HEK293 (cell line): ENCODE results near the gene ZNF565.

Experiments
- CTCF ChIA-PET: fragments of 350-600 bp; formaldehyde crosslinking; extraction: SDS; loops from one replicate; lab custom pipeline; 2021; ENCODE audit warnings: antibody characterized with exemption; lab: Yijun Ruan, JAX
- POLR2A ChIA-PET: fragments of 300-600 bp; formaldehyde crosslinking; extraction: SDS; loops from one replicate; lab custom pipeline; 2020; ENCODE audit warnings: antibody characterized with exemption, inconsistent platforms; lab: Yijun Ruan, JAX
- H3K27ac ChIP-seq: fragments of 200-500 bp; sonication (Bioruptor generic); 2 replicates; pipeline ENCODE4 v1.5.1; 2014; ENCODE audit warnings: low read depth, low read length, control low read depth, inconsistent platforms; ENCODE audit errors: extremely low read depth
- H3K36me3 ChIP-seq, 2 experiments: fragments of 200-500 bp in 1 of 2; sonication (Bioruptor generic) in 1 of 2; 1 replicate in 1 of 2; 2 replicates in 1 of 2; pipeline ENCODE4 v1.5.1; 2014 to 2017; ENCODE audit warnings: inconsistent platforms in 2 of 2, low read length in 2 of 2; ENCODE audit not compliant: control insufficient read depth in 2 of 2, insufficient read depth in 1 of 2
- H3K4me1 ChIP-seq: fragments of 200-500 bp; sonication (Bioruptor generic); 2 replicates; pipeline ENCODE4 v1.5.1; 2014; ENCODE audit warnings: mild to moderate bottlenecking, low read length, inconsistent platforms; ENCODE audit not compliant: control insufficient read depth, insufficient read depth
- H3K4me3 ChIP-seq: 2 replicates; pipeline ENCODE4 v1.5.1; 2011; ENCODE audit warnings: low read depth, mild to moderate bottlenecking, control low read depth, low read length, moderate library complexity
- H3K9me3 ChIP-seq: fragments of 200-500 bp; sonication (Bioruptor generic); 2 replicates; pipeline ENCODE4 v1.5.1; 2014; ENCODE audit warnings: low read depth, low read length, inconsistent platforms; ENCODE audit not compliant: control insufficient read depth, insufficient read depth
- BCL11B ChIP-seq: fragments of 450-650 bp; formaldehyde crosslinking; IDR thresholded peaks from 2 replicates; pipeline ENCODE4 v1.5.1; 2016; ENCODE audit warnings: low read depth, missing biosample characterization, missing genetic modification characterization
- FEZF1 ChIP-seq: fragments of 450-650 bp; formaldehyde crosslinking; IDR thresholded peaks from 2 replicates; pipeline ENCODE4 v1.5.1; 2016; ENCODE audit warnings: missing biosample characterization, missing genetic modification characterization
- KLF7 ChIP-seq: fragments of 450-650 bp; formaldehyde crosslinking; IDR thresholded peaks from 2 replicates; pipeline ENCODE4 v1.5.1; 2016; ENCODE audit warnings: missing biosample characterization, missing genetic modification characterization, borderline replicate concordance
- MEIS1 ChIP-seq: sonication (generic); formaldehyde crosslinking; IDR thresholded peaks from 2 replicates; pipeline ENCODE4 v1.8.1; 2022; ENCODE audit warnings: missing genetic modification reagents, mild to moderate bottlenecking, borderline replicate concordance
- OSR2 ChIP-seq: fragments of 450-650 bp; formaldehyde crosslinking; IDR thresholded peaks from 2 replicates; pipeline ENCODE4 v1.5.1; 2016; ENCODE audit warnings: missing biosample characterization, missing genetic modification characterization
- ZFP37 ChIP-seq: fragments of 450-650 bp; formaldehyde crosslinking; IDR thresholded peaks from 2 replicates; pipeline ENCODE4 v1.5.1; 2016; ENCODE audit warnings: missing biosample characterization, missing genetic modification characterization
- ZNF146 ChIP-seq: fragments of 450-650 bp; formaldehyde crosslinking; IDR thresholded peaks from 2 replicates; pipeline ENCODE4 v1.5.1; 2016; ENCODE audit warnings: missing biosample characterization, missing genetic modification characterization
- ZNF2 ChIP-seq: fragments of 450-650 bp; formaldehyde crosslinking; IDR thresholded peaks from 2 replicates; pipeline ENCODE4 v1.5.1; 2016; ENCODE audit warnings: missing biosample characterization, missing genetic modification characterization
- ZNF324 ChIP-seq: fragments of 450-650 bp; formaldehyde crosslinking; IDR thresholded peaks from 2 replicates; pipeline ENCODE4 v1.5.1; 2016; ENCODE audit warnings: missing biosample characterization, missing genetic modification characterization
- ZNF558 ChIP-seq: fragments of 450-650 bp; formaldehyde crosslinking; IDR thresholded peaks from 2 replicates; pipeline ENCODE4 v1.5.1; 2016; ENCODE audit warnings: missing biosample characterization, missing genetic modification characterization
- ZNF560 ChIP-seq: fragments of 450-650 bp; formaldehyde crosslinking; IDR thresholded peaks from 2 replicates; pipeline ENCODE4 v1.5.1; 2017; ENCODE audit warnings: missing biosample characterization, missing genetic modification characterization, borderline replicate concordance
- ZNF701 ChIP-seq: fragments of 450-650 bp; formaldehyde crosslinking; IDR thresholded peaks from 2 replicates; pipeline ENCODE4 v1.5.1; 2016; ENCODE audit warnings: missing biosample characterization, missing genetic modification characterization
- ZNF776 ChIP-seq: fragments of 450-650 bp; formaldehyde crosslinking; IDR thresholded peaks from 2 replicates; pipeline ENCODE4 v1.5.0; 2017; ENCODE audit warnings: missing biosample characterization, missing genetic modification characterization, borderline replicate concordance
- ZSCAN16 ChIP-seq: fragments of 450-650 bp; formaldehyde crosslinking; IDR thresholded peaks from 2 replicates; pipeline ENCODE4 v1.5.1; 2016; ENCODE audit warnings: missing biosample characterization, missing genetic modification characterization
- TF ChIP-seq, protein P1 (sequence below): fragments of 450-650 bp; formaldehyde crosslinking; IDR thresholded peaks from 2 replicates; pipeline ENCODE4 v1.5.1; 2016; ENCODE audit warnings: missing biosample characterization, missing genetic modification characterization
- TF ChIP-seq, protein P2 (sequence below): fragments of 450-650 bp; formaldehyde crosslinking; IDR thresholded peaks from 2 replicates; pipeline ENCODE4 v1.5.1; 2016; ENCODE audit warnings: missing biosample characterization, missing genetic modification characterization
- TF ChIP-seq, protein P3 (sequence below): fragments of 450-650 bp; IDR thresholded peaks from 2 replicates; pipeline ENCODE4 v1.5.1; 2018; ENCODE audit warnings: missing biosample characterization, missing genetic modification characterization
- TF ChIP-seq, protein P4 (sequence below): fragments of 450-650 bp; formaldehyde crosslinking; IDR thresholded peaks from 2 replicates; pipeline ENCODE4 v1.5.1; 2016; ENCODE audit warnings: missing biosample characterization, missing genetic modification characterization
- TF ChIP-seq, protein P5 (sequence below): fragments of 450-650 bp; formaldehyde crosslinking; IDR thresholded peaks from 2 replicates; pipeline ENCODE4 v1.5.1; 2016; ENCODE audit warnings: missing biosample characterization, missing genetic modification characterization
- TF ChIP-seq, protein P6 (sequence below): fragments of 450-650 bp; formaldehyde crosslinking; IDR thresholded peaks from 2 replicates; pipeline ENCODE4 v1.5.1; 2016; ENCODE audit warnings: missing biosample characterization, missing genetic modification characterization
- TF ChIP-seq, protein P7 (sequence below): fragments of 450-650 bp; formaldehyde crosslinking; IDR thresholded peaks from 2 replicates; pipeline ENCODE4 v1.5.1; 2016; ENCODE audit warnings: missing biosample characterization, missing genetic modification characterization

Gene ZNF565

DNA sequence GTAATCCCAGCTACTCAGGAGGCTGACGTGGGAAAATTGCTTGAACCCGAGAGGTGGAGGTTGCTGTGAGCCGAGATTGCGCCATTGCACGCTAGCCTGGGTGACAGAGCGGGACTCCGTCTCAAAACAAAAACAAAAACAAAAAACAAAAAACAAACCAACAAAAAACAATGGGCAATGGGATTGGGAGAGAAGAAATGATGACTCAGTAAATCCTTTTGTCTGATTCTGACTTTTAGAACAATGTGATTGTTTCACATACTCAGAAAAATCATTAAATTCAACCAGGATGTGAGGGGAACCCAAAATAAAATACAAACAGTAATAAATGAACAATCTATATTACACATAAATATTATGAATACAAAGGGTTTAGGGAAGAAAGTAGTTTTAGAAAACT, 5.1 kb downstream of the ZNF565 start (continued):
- TF ChIP-seq, protein P1, sequence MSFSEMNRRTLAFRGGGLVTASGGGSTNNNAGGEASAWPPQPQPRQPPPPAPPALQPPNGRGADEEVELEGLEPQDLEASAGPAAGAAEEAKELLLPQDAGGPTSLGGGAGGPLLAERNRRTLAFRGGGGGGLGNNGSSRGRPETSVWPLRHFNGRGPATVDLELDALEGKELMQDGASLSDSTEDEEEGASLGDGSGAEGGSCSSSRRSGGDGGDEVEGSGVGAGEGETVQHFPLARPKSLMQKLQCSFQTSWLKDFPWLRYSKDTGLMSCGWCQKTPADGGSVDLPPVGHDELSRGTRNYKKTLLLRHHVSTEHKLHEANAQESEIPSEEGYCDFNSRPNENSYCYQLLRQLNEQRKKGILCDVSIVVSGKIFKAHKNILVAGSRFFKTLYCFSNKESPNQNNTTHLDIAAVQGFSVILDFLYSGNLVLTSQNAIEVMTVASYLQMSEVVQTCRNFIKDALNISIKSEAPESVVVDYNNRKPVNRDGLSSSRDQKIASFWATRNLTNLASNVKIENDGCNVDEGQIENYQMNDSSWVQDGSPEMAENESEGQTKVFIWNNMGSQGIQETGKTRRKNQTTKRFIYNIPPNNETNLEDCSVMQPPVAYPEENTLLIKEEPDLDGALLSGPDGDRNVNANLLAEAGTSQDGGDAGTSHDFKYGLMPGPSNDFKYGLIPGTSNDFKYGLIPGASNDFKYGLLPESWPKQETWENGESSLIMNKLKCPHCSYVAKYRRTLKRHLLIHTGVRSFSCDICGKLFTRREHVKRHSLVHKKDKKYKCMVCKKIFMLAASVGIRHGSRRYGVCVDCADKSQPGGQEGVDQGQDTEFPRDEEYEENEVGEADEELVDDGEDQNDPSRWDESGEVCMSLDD (tag by site-specific recombination) = no peak
- 0 out of 2 replicates have a peak, but pooled peaks have one; percentile 4 for TF ChIP-seq ZNF560 (tag by site-specific recombination)
- TF ChIP-seq, protein P2, sequence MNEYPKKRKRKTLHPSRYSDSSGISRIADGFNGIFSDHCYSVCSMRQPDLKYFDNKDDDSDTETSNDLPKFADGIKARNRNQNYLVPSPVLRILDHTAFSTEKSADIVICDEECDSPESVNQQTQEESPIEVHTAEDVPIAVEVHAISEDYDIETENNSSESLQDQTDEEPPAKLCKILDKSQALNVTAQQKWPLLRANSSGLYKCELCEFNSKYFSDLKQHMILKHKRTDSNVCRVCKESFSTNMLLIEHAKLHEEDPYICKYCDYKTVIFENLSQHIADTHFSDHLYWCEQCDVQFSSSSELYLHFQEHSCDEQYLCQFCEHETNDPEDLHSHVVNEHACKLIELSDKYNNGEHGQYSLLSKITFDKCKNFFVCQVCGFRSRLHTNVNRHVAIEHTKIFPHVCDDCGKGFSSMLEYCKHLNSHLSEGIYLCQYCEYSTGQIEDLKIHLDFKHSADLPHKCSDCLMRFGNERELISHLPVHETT (tag by site-specific recombination) = no peak

DNA sequence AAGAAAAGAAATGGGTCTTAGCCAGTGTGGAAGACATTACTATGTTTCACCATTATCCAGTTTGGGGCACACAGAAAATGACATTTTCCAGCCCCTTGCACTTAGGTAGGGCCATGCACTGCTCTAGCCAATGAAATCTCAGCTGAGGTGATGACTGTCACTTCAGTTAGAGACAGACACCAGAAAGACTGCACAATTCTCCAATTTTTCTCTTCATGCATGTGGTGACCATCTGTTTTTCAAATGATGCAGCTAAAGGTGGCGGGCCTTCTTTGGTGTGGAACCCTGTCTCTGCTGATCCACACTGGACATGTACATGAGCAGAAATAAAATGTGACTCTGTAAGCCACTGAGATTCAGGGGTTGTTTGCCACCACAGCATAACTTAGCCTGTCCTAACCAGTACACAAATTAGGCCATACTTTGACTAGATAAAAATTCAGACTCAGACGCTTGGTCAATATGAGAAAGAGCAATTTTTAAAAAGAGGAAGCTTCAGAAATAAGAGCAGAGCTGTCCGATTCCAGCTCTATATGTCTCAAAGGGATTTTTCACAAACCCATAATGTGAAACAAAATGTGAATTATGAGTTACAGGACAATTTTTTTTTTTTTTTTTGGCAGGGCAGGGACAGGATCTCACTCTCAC, 6.7 kb downstream of the ZNF565 start:
- no peak for TF ChIP-seq MEIS1 (CRISPR knock-in tag)
- no peak for TF ChIP-seq ZNF324 (tag by site-specific recombination)
- TF ChIP-seq, protein P3, sequence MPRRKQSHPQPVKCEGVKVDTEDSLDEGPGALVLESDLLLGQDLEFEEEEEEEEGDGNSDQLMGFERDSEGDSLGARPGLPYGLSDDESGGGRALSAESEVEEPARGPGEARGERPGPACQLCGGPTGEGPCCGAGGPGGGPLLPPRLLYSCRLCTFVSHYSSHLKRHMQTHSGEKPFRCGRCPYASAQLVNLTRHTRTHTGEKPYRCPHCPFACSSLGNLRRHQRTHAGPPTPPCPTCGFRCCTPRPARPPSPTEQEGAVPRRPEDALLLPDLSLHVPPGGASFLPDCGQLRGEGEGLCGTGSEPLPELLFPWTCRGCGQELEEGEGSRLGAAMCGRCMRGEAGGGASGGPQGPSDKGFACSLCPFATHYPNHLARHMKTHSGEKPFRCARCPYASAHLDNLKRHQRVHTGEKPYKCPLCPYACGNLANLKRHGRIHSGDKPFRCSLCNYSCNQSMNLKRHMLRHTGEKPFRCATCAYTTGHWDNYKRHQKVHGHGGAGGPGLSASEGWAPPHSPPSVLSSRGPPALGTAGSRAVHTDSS = no peak
- no peak for TF ChIP-seq ZNF558
- TF ChIP-seq, protein P4, sequence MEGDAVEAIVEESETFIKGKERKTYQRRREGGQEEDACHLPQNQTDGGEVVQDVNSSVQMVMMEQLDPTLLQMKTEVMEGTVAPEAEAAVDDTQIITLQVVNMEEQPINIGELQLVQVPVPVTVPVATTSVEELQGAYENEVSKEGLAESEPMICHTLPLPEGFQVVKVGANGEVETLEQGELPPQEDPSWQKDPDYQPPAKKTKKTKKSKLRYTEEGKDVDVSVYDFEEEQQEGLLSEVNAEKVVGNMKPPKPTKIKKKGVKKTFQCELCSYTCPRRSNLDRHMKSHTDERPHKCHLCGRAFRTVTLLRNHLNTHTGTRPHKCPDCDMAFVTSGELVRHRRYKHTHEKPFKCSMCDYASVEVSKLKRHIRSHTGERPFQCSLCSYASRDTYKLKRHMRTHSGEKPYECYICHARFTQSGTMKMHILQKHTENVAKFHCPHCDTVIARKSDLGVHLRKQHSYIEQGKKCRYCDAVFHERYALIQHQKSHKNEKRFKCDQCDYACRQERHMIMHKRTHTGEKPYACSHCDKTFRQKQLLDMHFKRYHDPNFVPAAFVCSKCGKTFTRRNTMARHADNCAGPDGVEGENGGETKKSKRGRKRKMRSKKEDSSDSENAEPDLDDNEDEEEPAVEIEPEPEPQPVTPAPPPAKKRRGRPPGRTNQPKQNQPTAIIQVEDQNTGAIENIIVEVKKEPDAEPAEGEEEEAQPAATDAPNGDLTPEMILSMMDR (tag by site-specific recombination) = no peak
- TF ChIP-seq ZNF776 (tag by site-specific recombination) = no peak
- no peak for TF ChIP-seq ZNF146
- no peak for TF ChIP-seq ZNF2 (tag by site-specific recombination)
- TF ChIP-seq BCL11B (tag by site-specific recombination) = no peak
- TF ChIP-seq, protein P5, sequence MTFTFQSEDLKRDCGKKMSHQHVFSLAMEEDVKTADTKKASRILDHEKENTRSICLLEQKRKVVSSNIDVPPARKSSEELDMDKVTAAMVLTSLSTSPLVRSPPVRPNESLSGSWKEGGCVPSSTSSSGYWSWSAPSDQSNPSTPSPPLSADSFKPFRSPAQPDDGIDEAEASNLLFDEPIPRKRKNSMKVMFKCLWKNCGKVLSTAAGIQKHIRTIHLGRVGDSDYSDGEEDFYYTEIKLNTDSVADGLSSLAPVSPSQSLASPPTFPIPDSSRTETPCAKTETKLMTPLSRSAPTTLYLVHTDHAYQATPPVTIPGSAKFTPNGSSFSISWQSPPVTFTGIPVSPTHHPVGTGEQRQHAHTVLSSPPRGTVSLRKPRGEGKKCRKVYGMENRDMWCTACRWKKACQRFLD (tag by site-specific recombination) = no peak
- no peak for TF ChIP-seq ZSCAN16 (tag by site-specific recombination)
- TF ChIP-seq ZFP37 (tag by site-specific recombination) = no peak
- TF ChIP-seq FEZF1 (tag by site-specific recombination) = no peak
- TF ChIP-seq ZNF701 = no peak
- TF ChIP-seq KLF7 (tag by site-specific recombination) = no peak
- TF ChIP-seq, protein P6, sequence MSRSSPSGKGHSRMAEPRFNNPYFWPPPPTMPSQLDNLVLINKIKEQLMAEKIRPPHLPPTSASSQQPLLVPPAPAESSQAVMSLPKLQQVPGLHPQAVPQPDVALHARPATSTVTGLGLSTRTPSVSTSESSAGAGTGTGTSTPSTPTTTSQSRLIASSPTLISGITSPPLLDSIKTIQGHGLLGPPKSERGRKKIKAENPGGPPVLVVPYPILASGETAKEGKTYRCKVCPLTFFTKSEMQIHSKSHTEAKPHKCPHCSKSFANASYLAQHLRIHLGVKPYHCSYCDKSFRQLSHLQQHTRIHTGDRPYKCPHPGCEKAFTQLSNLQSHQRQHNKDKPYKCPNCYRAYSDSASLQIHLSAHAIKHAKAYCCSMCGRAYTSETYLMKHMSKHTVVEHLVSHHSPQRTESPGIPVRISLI = no peak
- TF ChIP-seq OSR2 = no peak
- TF ChIP-seq, protein P7, sequence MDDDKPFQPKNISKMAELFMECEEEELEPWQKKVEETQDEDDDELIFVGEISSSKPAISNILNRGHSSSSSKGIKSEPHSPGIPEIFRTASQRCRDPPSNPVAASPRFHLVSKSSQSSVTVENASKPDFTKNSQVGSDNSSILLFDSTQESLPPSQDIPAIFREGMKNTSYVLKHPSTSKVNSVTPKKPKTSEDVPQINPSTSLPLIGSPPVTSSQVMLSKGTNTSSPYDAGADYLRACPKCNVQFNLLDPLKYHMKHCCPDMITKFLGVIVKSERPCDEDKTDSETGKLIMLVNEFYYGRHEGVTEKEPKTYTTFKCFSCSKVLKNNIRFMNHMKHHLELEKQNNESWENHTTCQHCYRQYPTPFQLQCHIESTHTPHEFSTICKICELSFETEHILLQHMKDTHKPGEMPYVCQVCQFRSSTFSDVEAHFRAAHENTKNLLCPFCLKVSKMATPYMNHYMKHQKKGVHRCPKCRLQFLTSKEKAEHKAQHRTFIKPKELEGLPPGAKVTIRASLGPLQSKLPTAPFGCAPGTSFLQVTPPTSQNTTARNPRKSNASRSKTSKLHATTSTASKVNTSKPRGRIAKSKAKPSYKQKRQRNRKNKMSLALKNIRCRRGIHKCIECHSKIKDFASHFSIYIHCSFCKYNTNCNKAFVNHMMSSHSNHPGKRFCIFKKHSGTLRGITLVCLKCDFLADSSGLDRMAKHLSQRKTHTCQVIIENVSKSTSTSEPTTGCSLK (tag by site-specific recombination) = no peak
- TF ChIP-seq, all 188 proteins: peak for 0
- POLR2A ChIA-PET = interaction anchor here (0.7 to 1.5 kb wide), 5 partner anchors 13 to 1943 kb away, joined by 3 to 4 read pairs (median 3); partner anchors contain the start of gene POLR2I
- H3K36me3 ChIP-seq = peaks cover 0 to 26% of the 10 kb centered on the region in 2 experiments; a peak in 1 of 3 replicates
- H3K4me1 ChIP-seq = no peaks in the 10 kb centered on the region
- CTCF ChIA-PET = interaction anchor here (0.5 to 0.9 kb wide), 4 partner anchors 79 to 1021 kb away, joined by 3 to 4 read pairs (median 4); partner anchors contain the start of gene POLR2I
- no peaks in the 10 kb centered on the region; the same call in 1 of the 2 replicates for H3K9me3 ChIP-seq
- no peak overlapping the region for H3K4me3 ChIP-seq
- no peak overlapping the region for H3K27ac ChIP-seq
